HG03064 (cell line): Measurements from ENCODE around the gene MACROD2.

ENCODE experiments used
- ATAC-seq: cut with Tn5 transposase; IDR thresholded peaks from one replicate; pipeline ENCODE4 v1.9.1; 2021; ENCODE audit warnings: low read depth; ENCODE audit not compliant: unreplicated experiment

MACROD2 gene

GRCh38 chr20:15205719-15206118, 1210.4 kb downstream of the MACROD2 start:
- no peak for ATAC-seq

GRCh38 chr20:15209537-15209936, 1214.2 kb downstream of the MACROD2 start:
- ATAC-seq, result no peak

- ATAC-seq, result no peak
These were observed 1218.7 kb downstream of the MACROD2 start for GRCh38 chr20:15214051-15214450.

DNA sequence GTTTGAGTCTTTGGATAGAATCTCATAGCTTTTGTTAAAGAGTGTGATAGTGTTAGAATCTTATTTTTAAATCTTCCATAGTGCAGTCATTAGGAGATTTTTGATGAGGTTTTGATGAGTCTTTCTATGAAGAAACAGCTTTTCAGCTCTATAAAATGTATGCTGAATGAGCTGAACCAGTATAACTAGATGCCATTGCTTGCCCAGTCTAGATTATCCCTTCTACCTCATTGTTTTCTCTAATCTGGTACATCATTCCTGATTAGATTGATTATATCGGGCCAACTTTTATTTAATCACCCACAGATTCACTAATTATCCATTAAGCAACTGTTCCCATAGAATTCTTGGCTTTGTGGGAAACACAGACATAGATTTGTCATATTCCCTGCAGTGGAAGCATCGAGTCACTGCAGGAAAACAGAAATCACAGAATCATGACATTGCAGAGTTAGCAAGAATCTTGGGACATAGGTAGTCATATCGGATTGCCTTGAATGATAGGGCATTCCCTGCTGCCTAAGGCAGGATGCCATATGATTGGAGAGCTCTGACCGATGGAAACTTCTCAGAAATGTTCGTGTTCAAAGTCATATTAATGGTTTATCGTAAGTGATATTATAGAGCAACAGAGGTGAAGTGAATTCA, 1224.8 kb downstream of the MACROD2 start:
- no peak for ATAC-seq

- ATAC-seq, result no peak
These were observed 1225.7 kb downstream of the MACROD2 start for GRCh38 chr20:15220778-15221565.

- ATAC-seq, result no peak
These were observed 1227.4 kb downstream of the MACROD2 start for GRCh38 chr20:15222502-15223330.

- no peak for ATAC-seq
These were observed 1228.9 kb downstream of the MACROD2 start for GRCh38 chr20:15224199-15224598.

GRCh38 chr20:15227102-15227501, 1231.8 kb downstream of the MACROD2 start:
- ATAC-seq, result no peak

DNA sequence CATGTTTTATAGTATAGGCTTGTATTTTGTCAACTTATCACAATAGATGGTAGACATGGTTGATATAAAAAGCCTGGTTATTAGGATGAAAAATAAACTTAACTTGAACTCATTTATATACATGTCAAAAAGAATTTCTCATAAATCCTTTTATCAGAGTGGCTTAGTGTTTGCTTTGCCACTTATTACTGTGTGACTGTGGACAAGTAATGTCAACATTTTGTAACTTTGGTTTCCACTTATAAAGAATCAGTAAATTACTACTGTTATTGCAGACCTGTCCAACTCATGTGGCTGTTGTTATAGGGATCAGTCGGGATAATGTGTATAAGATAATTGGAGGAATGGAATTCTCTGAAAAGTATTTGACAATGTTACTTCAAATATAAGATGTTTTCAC, 1236.9 kb downstream of the MACROD2 start:
- ATAC-seq, result no peak

DNA sequence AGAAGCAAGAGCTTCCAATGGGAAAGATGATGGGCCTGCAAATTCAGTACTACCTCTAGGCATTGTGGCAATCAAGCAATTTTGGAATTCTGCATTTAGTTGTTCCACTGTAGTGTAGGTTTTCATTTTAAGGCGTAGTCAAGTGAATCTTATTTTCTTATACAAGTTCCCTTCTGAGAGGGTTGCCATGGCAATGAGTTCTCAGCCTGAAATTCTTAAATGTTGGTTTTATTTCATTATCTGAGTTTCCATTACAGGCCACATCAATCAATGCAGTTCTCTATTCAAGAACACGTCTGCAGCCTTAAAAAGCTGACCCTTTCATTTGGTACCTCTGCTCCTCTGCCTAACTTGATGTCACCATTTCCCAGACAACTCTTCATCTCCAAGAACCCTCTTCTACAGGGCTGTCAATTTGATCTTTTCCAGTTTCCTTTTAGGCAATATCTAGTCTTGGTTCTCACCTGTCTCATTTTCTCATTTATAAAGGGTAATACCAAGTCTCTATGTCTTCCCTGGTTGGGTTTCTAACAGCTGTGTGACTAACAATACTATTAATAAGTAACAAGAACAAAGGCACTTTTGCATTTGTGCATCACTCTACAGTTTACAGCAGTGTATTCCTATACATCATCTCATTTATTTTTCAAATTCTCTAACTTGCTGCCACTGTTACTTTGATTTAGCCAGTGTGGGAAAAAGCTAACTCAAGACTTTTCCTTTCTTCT, 1240.3 kb downstream of the MACROD2 start:
- ATAC-seq, result no peak

DNA sequence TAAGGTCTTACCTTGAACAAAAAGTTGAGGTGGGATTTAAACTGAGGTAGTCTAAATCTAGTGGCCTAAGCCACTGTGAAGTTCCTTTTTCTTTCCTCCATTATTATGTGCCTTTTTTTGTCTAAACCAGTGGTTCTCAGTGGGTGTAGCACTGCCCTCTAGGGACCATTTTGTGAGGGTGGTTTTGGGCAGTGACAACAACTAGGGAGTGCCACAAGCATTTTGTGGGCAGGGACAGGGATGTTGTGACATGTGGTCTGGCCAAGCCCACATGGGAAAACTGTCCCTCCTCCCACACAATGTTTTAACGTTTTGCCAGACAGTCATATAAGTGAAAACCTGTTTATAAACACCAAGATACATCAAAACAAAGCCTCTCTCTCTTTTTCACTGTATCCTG, 1241.5 kb downstream of the MACROD2 start:
- peak; percentile 63 for ATAC-seq

GRCh38 chr20:15239542-15240206, 1244.4 kb downstream of the MACROD2 start:
- ATAC-seq, result no peak

DNA sequence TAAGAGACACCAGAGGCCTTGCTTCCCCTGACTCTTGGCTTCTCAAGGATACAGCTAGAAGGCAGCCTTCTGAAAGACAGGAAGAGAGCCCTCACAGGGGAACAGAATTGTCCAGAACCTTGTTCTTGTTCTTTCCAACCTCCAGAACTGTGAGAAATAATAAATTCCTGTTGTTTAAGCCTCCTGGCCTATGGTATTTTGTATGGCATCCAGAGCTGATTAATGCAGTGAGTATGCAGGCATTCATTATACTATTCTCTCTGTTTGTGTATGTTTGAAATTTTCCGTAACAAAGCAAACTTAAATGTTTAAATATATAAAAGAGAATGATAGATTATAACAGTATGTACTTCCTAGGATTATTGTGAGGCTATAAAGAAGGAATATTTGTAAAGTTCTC, 1245.5 kb downstream of the MACROD2 start:
- no peak for ATAC-seq

DNA sequence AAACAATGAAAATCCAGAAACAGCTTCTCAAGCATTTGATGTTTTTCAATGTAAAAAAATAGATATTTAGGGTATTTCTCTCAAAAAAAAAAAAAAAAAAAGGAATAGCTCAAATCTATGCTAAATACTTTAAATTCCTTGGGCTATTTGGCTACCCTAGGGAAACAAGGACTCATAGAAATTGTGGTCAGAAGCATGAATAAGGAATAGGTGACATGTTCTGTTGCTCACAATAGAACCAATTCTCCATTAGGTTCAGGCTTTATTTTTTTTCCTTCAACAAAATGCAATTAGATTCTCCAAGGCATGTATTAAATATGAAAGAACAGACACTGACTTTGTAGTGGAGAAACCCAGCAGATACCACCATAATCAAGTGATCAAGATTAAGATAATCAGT, 1246.4 kb downstream of the MACROD2 start:
- ATAC-seq, result no peak

GRCh38 chr20:15242773-15243172, 1247.5 kb downstream of the MACROD2 start:
- no peak for ATAC-seq

DNA sequence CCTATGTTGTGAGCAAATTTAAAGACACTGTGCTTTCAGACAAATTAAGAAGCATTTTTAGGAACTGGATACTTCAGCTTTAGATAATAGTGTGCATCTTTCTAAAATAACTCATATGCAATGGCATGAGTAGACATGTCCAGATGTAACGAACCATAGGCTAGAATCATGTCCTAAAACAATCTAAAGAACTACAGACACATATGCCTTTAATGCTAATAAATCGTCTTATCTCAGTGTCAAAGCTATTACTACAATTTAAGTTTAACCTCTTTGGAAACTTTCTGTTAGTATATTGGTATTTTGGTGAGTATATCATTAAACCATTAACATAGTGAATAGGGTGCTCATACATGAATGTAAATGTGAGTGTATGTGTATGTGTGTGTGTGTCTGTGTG, 1250.6 kb downstream of the MACROD2 start:
- no peak for ATAC-seq

DNA sequence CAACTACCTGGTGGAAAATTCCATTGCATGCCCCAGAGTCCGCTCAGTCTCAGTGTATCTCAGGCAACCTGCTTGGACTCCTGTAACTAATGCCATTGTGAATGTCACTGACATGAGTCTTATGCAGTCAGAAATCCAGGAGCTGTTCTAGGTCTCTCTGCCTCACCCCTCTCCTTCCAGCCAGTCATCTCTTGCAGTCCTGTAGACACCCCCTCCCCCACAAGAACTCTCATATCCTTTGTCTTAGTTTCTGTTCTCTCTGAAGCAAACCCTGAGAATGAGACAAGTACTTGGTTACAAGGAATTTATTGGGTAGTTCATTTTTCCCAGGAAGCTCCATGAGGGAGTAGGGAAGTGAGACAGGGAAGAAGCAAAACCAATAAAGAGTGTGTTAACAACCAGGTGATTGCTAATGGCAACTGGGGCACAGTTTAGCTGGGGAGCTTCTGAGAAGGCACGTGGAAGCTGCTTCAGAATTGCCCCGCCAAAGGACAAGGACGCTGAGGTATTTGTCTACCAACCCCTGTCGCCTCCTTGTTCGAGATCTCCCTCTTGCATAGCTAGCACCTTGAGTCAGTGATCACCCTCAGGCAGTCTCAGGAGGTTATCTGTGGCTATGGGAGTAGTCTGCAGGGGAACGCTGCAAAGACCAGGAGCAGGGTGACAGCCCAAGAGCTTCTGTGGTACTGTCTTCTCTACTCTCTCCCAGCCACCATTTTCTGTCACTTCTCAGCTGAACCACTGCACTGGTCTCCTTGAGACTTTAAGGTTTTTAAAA, 1253.5 kb downstream of the MACROD2 start:
- no peak for ATAC-seq

DNA sequence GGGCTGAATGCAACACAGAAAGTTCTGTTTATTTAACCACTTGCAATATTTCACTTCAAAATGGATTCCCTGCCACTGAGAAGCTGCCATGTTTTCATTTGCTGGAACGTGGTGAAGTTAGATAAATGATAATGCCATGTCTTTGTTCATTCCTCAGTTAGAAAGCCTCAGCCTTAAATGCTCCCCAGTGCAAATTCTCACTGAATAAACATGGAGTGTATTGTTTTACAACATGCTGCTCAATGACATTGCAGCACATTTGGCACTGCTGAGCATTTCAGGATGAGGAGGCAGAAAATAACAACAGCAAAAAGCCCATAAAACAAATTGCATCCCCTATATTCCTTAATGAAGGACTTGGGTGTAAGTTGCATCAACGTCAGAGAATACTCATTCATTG, 1255.9 kb downstream of the MACROD2 start:
- ATAC-seq, result no peak

DNA sequence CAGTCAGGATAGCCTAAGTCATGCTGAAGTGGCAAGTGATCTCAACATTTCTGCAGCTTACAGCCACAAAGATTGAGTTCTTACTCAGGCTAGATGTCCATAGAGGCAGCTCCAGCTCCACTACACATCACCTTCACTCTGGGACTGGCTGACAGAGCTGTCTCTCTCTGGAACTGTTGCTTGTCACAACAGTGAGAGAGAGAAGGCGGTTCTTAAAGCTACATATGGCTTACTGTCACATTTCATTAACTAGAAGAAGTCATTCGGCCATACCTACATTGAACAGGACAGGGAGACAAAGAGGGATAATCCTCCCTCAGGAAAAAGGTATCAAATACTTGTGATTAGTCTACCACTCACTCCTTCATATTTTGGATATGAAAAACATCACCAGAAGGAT, 1257.0 kb downstream of the MACROD2 start:
- no peak for ATAC-seq
